Measurements from ENCODE around the gene CFDP1.

The CFDP1 gene

DNA sequence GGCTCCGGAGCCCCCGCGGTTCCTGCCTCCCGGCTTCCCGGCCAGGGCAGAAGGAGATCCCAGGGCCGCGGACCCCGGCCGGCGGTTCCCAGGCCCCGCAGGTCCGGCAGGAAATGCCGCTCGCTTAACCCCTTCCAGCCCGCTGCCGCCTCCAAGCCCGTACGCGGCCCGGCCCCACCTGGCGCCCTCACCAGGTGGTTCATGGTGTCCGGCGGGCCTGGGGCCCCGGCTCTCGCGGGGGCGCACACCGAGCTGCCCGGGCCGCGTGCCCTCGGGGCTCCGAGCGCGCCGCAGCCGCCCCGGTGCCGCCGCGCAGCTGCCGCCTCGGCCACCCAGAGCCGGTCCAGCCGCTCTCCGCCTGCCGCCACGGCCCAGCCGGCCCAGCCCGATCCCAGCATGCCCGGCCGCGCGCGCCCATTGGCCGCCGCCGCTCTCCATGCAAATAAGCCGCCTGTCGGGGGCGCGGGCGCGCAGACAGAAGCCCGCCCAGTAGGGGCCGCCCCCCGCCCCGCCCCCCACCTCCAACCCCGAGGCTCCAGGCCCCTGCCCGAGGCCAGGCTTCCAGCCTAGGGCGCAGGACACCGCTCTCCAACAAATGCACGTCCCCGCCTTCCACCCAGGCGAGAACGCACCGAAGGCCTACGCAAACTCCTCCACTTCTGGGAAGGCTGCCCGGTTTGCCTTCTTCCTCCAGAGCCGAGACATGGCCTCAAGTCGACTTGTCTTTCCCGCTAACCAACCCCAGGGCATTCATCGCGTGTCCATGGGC, 181.8 kb downstream of the CFDP1 start, which contains the start of gene BCAR1:
Gene BCAR1, minus strand, starts transcription at position 345 of the 769 bp plus-strand sequence. Its CDS starts 142 bp downstream, at position 203.
- peak; percentile 91 for DNase-seq (ENCODE audit: low read depth, low spot score)

GRCh38 chr16:75250809-75251279, 182.5 kb downstream of the CFDP1 start:
- DNase-seq (ENCODE audit: low read depth, low spot score), result no peak

DNA sequence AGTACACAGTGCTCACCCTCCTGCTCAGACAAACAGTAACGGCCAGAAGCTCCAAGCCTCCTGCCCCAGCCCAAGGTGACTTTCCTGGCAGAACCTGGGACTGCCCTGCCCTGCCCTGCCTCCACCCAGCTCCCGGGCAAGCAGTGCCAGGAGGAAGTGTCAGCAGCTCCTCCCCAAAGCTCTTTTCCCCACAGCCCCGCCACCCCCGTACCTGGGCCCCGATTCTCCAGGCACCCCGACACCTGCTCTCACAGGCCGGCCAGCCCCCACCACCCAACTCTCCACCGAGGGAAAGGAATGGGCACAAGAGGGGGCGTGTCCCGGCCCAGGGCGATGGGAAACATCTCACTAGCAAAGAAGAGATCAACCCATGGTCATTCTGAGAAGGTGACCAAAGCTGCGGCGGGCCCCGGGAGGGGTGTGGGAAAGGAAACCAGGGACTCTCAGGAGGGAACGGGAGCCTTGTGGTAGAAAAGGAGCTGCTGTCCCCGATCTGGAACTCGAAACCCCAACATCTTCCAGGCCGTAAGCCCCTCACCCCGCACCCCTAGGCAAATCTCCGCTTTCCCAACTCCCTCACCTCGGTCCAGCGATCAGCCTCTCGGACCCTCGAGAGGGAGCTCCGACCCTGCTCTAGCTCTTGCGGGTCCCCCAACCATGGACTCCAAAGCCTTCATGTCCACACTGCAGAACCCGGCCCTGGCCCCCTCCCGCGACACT, 183.1 kb downstream of the CFDP1 start:
- DNase-seq (ENCODE audit: low read depth, low spot score), result no peak

DNA sequence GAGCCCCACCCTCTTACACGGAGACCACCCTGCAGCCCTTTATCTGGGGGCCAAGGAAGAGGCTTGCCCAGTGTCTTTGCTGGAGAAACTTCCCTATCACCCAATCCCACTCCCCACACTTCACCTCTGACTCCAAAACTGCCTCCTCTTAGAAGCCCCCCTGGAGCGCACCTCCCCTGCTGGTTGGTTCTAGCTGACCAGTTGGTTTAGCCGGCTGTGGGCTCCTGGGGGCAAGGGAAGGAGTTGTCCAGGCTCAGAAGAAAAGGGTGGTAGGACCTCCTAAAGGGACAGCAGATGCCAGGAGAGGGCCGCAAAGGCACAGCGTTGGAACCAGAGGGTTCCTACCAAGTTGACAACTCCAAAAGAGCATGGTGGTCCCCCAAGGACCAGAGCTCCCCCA, 183.9 kb downstream of the CFDP1 start:
- no peak for DNase-seq (ENCODE audit: low read depth, low spot score)

GRCh38 chr16:75248536-75249380, 184.5 kb downstream of the CFDP1 start:
- DNase-seq (ENCODE audit: low read depth, low spot score), result no peak

DNA sequence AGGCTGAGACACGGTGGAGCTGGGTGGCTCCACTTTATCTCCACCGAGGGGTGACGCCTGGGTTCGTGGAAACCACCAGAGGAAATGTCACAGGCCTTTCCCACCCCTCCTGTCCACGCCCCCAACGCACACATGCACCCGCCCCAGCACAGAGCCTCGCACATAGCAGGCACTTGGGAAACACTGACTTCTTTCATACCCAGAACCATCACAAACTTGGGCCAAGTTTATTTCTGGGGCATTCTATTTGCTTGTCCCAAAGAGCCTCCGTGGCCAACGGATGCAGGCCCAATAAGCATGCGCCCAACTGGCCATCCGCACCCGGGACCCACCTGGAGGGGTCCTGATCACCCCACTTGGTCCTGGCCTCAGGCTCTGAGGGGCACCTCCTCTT, 185.2 kb downstream of the CFDP1 start:
- no peak for DNase-seq (ENCODE audit: low read depth, low spot score)

- DNase-seq (ENCODE audit: low read depth, low spot score), result no peak
Measured at GRCh38 chr16:75247249-75247648, 186.1 kb downstream of the CFDP1 start.

GRCh38 chr16:75246504-75247205, 186.6 kb downstream of the CFDP1 start:
- DNase-seq (ENCODE audit: low read depth, low spot score), result no peak

DNA sequence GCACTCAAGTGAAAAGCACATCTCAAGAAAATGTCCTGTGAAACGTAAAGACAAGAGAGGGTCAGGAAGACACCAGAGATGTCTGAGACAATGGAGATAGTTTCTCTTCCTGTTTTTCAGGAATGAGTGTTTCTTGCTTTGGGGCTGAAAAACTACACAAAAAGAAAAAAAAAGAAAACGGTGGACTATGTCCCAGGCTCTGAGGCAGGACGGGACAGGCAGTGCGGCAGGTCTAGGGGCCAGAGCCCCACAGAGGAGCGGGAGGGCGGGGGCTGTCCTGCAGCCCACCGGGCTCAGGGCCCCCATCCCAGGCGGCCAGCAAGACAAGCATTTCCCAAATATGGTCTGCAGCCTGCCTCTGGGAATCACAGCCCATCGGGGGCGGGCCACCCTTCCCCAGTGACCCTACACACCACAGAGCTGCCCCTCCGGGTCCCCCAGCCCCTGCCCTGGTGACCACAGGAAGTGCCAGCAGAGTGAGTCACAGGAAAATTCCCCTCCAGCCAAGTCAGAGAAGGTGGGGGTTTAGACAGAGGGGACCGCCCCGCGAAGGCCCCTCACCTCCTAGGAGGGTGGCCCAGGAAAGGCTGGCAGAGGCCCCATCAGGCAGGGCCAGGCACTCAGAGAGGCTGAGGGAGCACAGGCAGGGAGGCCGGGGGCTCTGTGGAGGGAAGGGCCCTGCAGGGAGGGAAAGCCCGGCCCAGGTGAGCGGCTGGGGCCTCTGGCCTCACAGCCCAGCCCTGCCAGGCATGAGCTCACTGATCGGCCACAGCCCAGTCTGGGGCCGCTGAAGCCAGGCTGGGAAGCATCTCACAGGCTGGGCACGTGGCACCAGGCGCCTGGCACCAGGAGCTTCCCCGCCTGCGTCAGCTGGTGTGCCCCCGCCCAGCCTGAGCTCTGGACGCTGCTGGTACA, 188.2 kb downstream of the CFDP1 start:
- peak; percentile 95 for DNase-seq (ENCODE audit: low read depth, low spot score)

- DNase-seq (ENCODE audit: low read depth, low spot score), result no peak
Measured at GRCh38 chr16:75244225-75244809, 189.0 kb downstream of the CFDP1 start.
